ENCODE measurements around the gene TMEM176B. TPM values are rescaled to one million over a fixed set of nuclear protein-coding genes. Genes with fewer than 3 reads are reported as not detected.

The TMEM176B gene
- total and polyA plus RNA-seq, 2 of the 13 experiments (the other 11 are each of a cell fraction or from before 2014, with no cell fraction given), result not detected

DNA sequence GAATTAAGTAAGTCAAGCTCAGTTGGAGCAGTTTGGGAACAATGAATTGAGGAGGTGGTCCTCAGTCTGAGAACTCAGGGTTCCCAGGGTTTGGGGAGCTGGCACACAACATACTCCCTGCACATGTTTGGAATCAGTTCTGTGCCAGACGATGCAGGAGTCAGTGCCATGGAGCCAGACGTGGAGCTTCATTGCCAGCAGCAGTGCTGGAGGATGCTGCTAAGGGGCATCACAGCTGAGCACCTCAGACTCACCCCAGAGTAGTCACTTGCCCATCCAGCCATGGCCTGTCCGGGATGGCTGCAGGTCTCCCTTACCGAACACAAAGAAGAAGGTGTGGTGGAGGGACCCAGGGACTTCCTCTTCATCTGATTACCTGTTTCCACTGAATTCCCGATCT lies 55.1 kb downstream of the TMEM176B start:
- Histone ChIP-seq H3K27ac (ENCODE audit: extremely low read length, insufficient read depth, low read length) (no peak overlapping the region), H3K27me3 (ENCODE audit: control insufficient read depth in 1 of 2, insufficient read depth in 2 of 2, low read length in 2 of 2) (peaks cover under 1 to 7% of the 10 kb centered on the region in 2 experiments; a peak in 1 of 5 replicates), H3K4me2 (ENCODE audit: low read depth, low read length) (no peak overlapping the region), H3K4me3 (replicated peaks in 1 of 3; ENCODE audit: insufficient read depth in 1 of 3, low read depth in 2 of 3, low read length in 3 of 3) (no peak overlapping the region), H4K20me1 (ENCODE audit: insufficient read depth, low read length) (no peaks in the 10 kb centered on the region), H3K9ac (ENCODE audit: insufficient read depth, low read depth, low read length) (no peak overlapping the region), H3K4me1 (ENCODE audit: insufficient read depth, low read length) (no peaks in the 10 kb centered on the region), H3K36me3 (replicated peaks in 1 of 2; ENCODE audit: control insufficient read depth in 1 of 2, insufficient read depth in 2 of 2, low read length in 2 of 2) (no peaks in the 10 kb centered on the region), H3K9me3 (ENCODE audit: low read length) (no peaks in the 10 kb centered on the region), H3K79me2 (ENCODE audit: insufficient read depth, low read length) (no peaks in the 10 kb centered on the region), H2AFZ (ENCODE audit: low read length) (no peak overlapping the region)
- CTCF ChIA-PET (ENCODE audit: low intra/inter-chr PET ratio, low total read pairs), result no interaction called here
- in situ Hi-C loops (cut with HindIII; ENCODE audit: extremely low pct_ligation_motif_present, low pct_unique_long_range_greater_than_20kb), result no loop called here
- ATAC-seq (no peak), FAIRE-seq (no peak), DNase-seq (ENCODE audit: low spot score) (no peak)
- POLR2A ChIA-PET, result no interaction called here
- intact Hi-C loops (cut with micrococcal nuclease; ENCODE audit: unreplicated experiment), result no loop called here
- 44% methylated on average over 3 of the region's 5 CpGs for WGBS (ENCODE audit: low lambda C conversion rate)
- BruUV-seq (replicated peaks), result no TSS peak
- TF ChIP-seq DNMT1 (CRISPR knock-in tag; IDR thresholded peaks at IDR 0.05) (no peak), NFYB (CRISPR knock-in tag; IDR thresholded peaks at IDR 0.05) (no peak), CC2D1A (CRISPR knock-in tag; IDR thresholded peaks at IDR 0.05) (no peak), HOXA3 (CRISPR knock-in tag; IDR thresholded peaks at IDR 0.05) (no peak), SCMH1 (CRISPR knock-in tag; IDR thresholded peaks at IDR 0.05; ENCODE audit: borderline replicate concordance) (no peak), PHB2 (IDR thresholded peaks at IDR 0.05; ENCODE audit: partially characterized antibody) (no peak), IKZF1 (IDR thresholded peaks at IDR 0.05) (no peak), RFX3 (CRISPR knock-in tag; IDR thresholded peaks at IDR 0.05) (no peak), NFKB2 (CRISPR knock-in tag; IDR thresholded peaks at IDR 0.05; ENCODE audit: borderline replicate concordance) (no peak), TBL1XR1 (IDR thresholded peaks at IDR 0.05; ENCODE audit: borderline replicate concordance, low read length, partially characterized antibody) (no peak), SMARCE1 (IDR thresholded peaks at IDR 0.05; ENCODE audit: borderline replicate concordance) (no peak), TEAD3 (CRISPR knock-in tag; optimal IDR thresholded peaks at IDR 0.05; ENCODE audit: borderline replicate concordance) (no peak)
- TF ChIP-seq, protein P1, sequence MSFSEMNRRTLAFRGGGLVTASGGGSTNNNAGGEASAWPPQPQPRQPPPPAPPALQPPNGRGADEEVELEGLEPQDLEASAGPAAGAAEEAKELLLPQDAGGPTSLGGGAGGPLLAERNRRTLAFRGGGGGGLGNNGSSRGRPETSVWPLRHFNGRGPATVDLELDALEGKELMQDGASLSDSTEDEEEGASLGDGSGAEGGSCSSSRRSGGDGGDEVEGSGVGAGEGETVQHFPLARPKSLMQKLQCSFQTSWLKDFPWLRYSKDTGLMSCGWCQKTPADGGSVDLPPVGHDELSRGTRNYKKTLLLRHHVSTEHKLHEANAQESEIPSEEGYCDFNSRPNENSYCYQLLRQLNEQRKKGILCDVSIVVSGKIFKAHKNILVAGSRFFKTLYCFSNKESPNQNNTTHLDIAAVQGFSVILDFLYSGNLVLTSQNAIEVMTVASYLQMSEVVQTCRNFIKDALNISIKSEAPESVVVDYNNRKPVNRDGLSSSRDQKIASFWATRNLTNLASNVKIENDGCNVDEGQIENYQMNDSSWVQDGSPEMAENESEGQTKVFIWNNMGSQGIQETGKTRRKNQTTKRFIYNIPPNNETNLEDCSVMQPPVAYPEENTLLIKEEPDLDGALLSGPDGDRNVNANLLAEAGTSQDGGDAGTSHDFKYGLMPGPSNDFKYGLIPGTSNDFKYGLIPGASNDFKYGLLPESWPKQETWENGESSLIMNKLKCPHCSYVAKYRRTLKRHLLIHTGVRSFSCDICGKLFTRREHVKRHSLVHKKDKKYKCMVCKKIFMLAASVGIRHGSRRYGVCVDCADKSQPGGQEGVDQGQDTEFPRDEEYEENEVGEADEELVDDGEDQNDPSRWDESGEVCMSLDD (CRISPR knock-in tag; IDR thresholded peaks at IDR 0.05; ENCODE audit: borderline replicate concordance), result no peak
- TF ChIP-seq, protein P2, sequence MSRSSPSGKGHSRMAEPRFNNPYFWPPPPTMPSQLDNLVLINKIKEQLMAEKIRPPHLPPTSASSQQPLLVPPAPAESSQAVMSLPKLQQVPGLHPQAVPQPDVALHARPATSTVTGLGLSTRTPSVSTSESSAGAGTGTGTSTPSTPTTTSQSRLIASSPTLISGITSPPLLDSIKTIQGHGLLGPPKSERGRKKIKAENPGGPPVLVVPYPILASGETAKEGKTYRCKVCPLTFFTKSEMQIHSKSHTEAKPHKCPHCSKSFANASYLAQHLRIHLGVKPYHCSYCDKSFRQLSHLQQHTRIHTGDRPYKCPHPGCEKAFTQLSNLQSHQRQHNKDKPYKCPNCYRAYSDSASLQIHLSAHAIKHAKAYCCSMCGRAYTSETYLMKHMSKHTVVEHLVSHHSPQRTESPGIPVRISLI (CRISPR knock-in tag; IDR thresholded peaks at IDR 0.05; ENCODE audit: borderline replicate concordance), result no peak
- TF ChIP-seq, protein P3, sequence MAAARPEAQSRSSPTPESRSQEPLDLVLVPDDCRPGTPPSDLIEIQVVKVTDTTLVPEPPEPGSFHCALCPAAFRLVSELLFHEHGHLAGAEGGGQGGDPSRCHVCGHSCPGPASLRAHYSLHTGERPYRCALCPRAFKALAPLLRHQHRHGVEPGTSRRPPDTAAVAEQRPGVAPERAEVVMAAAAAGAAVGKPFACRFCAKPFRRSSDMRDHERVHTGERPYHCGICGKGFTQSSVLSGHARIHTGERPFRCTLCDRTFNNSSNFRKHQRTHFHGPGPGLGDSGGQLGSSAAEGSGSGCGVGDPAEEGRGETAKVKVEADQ (CRISPR knock-in tag; IDR thresholded peaks at IDR 0.05; ENCODE audit: borderline replicate concordance), result no peak
- TF ChIP-seq, protein P4, sequence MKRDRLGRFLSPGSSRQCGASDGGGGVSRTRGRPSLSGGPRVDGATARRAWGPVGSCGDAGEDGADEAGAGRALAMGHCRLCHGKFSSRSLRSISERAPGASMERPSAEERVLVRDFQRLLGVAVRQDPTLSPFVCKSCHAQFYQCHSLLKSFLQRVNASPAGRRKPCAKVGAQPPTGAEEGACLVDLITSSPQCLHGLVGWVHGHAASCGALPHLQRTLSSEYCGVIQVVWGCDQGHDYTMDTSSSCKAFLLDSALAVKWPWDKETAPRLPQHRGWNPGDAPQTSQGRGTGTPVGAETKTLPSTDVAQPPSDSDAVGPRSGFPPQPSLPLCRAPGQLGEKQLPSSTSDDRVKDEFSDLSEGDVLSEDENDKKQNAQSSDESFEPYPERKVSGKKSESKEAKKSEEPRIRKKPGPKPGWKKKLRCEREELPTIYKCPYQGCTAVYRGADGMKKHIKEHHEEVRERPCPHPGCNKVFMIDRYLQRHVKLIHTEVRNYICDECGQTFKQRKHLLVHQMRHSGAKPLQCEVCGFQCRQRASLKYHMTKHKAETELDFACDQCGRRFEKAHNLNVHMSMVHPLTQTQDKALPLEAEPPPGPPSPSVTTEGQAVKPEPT (CRISPR knock-in tag; IDR thresholded peaks at IDR 0.05; ENCODE audit: low read depth), result no peak
- TF ChIP-seq, protein P5, sequence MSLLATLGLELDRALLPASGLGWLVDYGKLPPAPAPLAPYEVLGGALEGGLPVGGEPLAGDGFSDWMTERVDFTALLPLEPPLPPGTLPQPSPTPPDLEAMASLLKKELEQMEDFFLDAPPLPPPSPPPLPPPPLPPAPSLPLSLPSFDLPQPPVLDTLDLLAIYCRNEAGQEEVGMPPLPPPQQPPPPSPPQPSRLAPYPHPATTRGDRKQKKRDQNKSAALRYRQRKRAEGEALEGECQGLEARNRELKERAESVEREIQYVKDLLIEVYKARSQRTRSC (CRISPR knock-in tag; IDR thresholded peaks at IDR 0.05; ENCODE audit: low read depth), result no peak
- TF ChIP-seq, protein P6, sequence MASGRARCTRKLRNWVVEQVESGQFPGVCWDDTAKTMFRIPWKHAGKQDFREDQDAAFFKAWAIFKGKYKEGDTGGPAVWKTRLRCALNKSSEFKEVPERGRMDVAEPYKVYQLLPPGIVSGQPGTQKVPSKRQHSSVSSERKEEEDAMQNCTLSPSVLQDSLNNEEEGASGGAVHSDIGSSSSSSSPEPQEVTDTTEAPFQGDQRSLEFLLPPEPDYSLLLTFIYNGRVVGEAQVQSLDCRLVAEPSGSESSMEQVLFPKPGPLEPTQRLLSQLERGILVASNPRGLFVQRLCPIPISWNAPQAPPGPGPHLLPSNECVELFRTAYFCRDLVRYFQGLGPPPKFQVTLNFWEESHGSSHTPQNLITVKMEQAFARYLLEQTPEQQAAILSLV (CRISPR knock-in tag; IDR thresholded peaks at IDR 0.05; ENCODE audit: borderline replicate concordance), result no peak
